Stimulated activated CD4-positive, alpha-beta T cell treated with anti-CD3 and anti-CD28 coated beads, Interleukin-2, amount 100 ng/mL, for 4 hours (primary cell): ENCODE data around the gene KRT31.
A peak's percentile ranks its signal among the peaks of the same experiment; 100 is the strongest.
"Not testable (repeated sequence)": the region's sequence is repeated elsewhere in the genome, so short reads cannot be mapped to it uniquely, and the experiment has no call there.

Experiments
- DNase-seq: peaks from one replicate; pipeline ENCODE4 v3.0.0-alpha.2; 2020; ENCODE audit warnings: low read depth

KRT31 gene

GRCh38 chr17:41417576-41418015 lies 20.2 kb upstream of the KRT31 start:
- DNase-seq = no peak

- no peak for DNase-seq
Observed at GRCh38 chr17:41417127-41417526, 19.7 kb upstream of the KRT31 start.

- DNase-seq = no peak
Observed at GRCh38 chr17:41416479-41416878, 19.1 kb upstream of the KRT31 start.

GRCh38 chr17:41415833-41416335 lies 18.5 kb upstream of the KRT31 start:
- no peak for DNase-seq

GRCh38 chr17:41415411-41415810 lies 18.0 kb upstream of the KRT31 start:
- DNase-seq = no peak

GRCh38 chr17:41413982-41414381 lies 16.6 kb upstream of the KRT31 start:
- no peak for DNase-seq

GRCh38 chr17:41413353-41413957 lies 16.0 kb upstream of the KRT31 start:
- no peak for DNase-seq

- DNase-seq = no peak
Observed at GRCh38 chr17:41411072-41411840, 13.8 kb upstream of the KRT31 start.

- DNase-seq = no peak
Observed at GRCh38 chr17:41407226-41407625, 9.8 kb upstream of the KRT31 start.

GRCh38 chr17:41406205-41406604 lies 8.8 kb upstream of the KRT31 start:
- no peak for DNase-seq

- DNase-seq = peak; percentile 19
Observed at GRCh38 chr17:41404024-41404671, 6.7 kb upstream of the KRT31 start.

GRCh38 chr17:41403404-41404023 lies 6.1 kb upstream of the KRT31 start:
- DNase-seq = no peak

GRCh38 chr17:41402161-41402560 lies 4.8 kb upstream of the KRT31 start:
- DNase-seq = no peak

GRCh38 chr17:41396340-41396739 lies 1.1 kb downstream of the KRT31 start:
- DNase-seq = no peak

- DNase-seq = no peak
Observed at GRCh38 chr17:41395611-41396010, 1.8 kb downstream of the KRT31 start.

- DNase-seq = not testable (repeated sequence)
Observed at GRCh38 chr17:41395044-41395443, 2.4 kb downstream of the KRT31 start.

- no peak for DNase-seq
Observed at GRCh38 chr17:41394254-41394996, 3.0 kb downstream of the KRT31 start.

GRCh38 chr17:41393826-41394225 lies 3.6 kb downstream of the KRT31 start:
- DNase-seq = no peak

- no peak for DNase-seq
Observed at GRCh38 chr17:41393294-41393693, 4.1 kb downstream of the KRT31 start.

GRCh38 chr17:41392278-41392677 lies 5.1 kb downstream of the KRT31 start:
- DNase-seq = no peak

GRCh38 chr17:41391535-41391934 lies 5.9 kb downstream of the KRT31 start:
- no peak for DNase-seq

- no peak for DNase-seq
Observed at GRCh38 chr17:41390411-41390938, 6.9 kb downstream of the KRT31 start.
